ENCODE results near the gene METAP1D.

The METAP1D gene

GRCh38 chr2:172105471-172106107 is 105.8 kb downstream of the METAP1D start:
- peak overlapping the region; percentile 48 for H3K4me3 ChIP-seq (ENCODE audit: low read depth, low read length)
- TF ChIP-seq CTCF (IDR thresholded peaks at IDR 0.05; ENCODE audit: borderline replicate concordance, insufficient read depth, low read depth, low read length): no peak

- peak overlapping the region; percentile 48 for H3K4me3 ChIP-seq (ENCODE audit: low read depth, low read length)
- peak; percentile 65 for TF ChIP-seq CTCF (IDR thresholded peaks at IDR 0.05; ENCODE audit: borderline replicate concordance, insufficient read depth, low read depth, low read length)
Measured at GRCh38 chr2:172106108-172106961, 106.6 kb downstream of the METAP1D start.

- TF ChIP-seq CTCF (IDR thresholded peaks at IDR 0.05; ENCODE audit: borderline replicate concordance, insufficient read depth, low read depth, low read length): no peak
- H3K4me3 ChIP-seq (ENCODE audit: low read depth, low read length): no peak overlapping the region
Measured at GRCh38 chr2:172107690-172108586, 108.2 kb downstream of the METAP1D start.

GRCh38 chr2:172108587-172108930 is 108.8 kb downstream of the METAP1D start:
- TF ChIP-seq CTCF (IDR thresholded peaks at IDR 0.05; ENCODE audit: borderline replicate concordance, insufficient read depth, low read depth, low read length): no peak
- no peak overlapping the region for H3K4me3 ChIP-seq (ENCODE audit: low read depth, low read length)

GRCh38 chr2:172109256-172109987 is 109.7 kb downstream of the METAP1D start:
- TF ChIP-seq CTCF (IDR thresholded peaks at IDR 0.05; ENCODE audit: borderline replicate concordance, insufficient read depth, low read depth, low read length): no peak
- no peak overlapping the region for H3K4me3 ChIP-seq (ENCODE audit: low read depth, low read length)

GRCh38 chr2:172109988-172110811 is 110.4 kb downstream of the METAP1D start:
- no peak overlapping the region for H3K4me3 ChIP-seq (ENCODE audit: low read depth, low read length)
- no peak for TF ChIP-seq CTCF (IDR thresholded peaks at IDR 0.05; ENCODE audit: borderline replicate concordance, insufficient read depth, low read depth, low read length)
